ENCODE results near the gene USH2A.

DNA sequence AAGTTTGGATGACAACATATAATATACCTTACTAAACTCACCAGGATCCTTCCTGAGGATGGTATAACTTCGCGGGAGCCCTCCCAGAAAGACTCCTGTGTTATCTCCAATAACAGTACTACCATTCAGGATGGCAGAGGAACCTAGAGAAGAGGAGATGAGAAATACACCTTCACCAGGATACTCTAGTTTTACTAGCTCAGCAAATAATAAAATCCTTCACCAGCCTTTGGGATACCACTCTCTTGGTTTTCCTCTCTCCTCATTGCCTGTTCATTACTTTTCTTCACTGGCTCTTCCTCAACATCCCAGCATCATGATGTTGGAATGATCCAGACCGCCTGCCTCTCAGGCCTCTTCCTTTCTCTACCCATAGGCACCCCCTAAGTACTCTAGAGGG is 336.6 kb downstream of the USH2A start:
- TF ChIP-seq POLR2A (IDR thresholded peaks at IDR 0.05): no peak
- TF ChIP-seq, protein P1, sequence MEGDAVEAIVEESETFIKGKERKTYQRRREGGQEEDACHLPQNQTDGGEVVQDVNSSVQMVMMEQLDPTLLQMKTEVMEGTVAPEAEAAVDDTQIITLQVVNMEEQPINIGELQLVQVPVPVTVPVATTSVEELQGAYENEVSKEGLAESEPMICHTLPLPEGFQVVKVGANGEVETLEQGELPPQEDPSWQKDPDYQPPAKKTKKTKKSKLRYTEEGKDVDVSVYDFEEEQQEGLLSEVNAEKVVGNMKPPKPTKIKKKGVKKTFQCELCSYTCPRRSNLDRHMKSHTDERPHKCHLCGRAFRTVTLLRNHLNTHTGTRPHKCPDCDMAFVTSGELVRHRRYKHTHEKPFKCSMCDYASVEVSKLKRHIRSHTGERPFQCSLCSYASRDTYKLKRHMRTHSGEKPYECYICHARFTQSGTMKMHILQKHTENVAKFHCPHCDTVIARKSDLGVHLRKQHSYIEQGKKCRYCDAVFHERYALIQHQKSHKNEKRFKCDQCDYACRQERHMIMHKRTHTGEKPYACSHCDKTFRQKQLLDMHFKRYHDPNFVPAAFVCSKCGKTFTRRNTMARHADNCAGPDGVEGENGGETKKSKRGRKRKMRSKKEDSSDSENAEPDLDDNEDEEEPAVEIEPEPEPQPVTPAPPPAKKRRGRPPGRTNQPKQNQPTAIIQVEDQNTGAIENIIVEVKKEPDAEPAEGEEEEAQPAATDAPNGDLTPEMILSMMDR (IDR thresholded peaks at IDR 0.05): no peak
- TF ChIP-seq EP300 (IDR thresholded peaks at IDR 0.05): no peak

Measured in tibial nerve (tissue), 4 donors.